GM19025 (cell line): ENCODE results near the gene KCNJ18.
"Not testable (repeated sequence)": the region's sequence is repeated elsewhere in the genome, so short reads cannot be mapped to it uniquely, and the experiment has no call there.

Experiments used
- ATAC-seq: cut with Tn5 transposase; IDR thresholded peaks from one replicate; pipeline ENCODE4 v1.9.1; 2021; ENCODE audit warnings: mild to moderate bottlenecking, low read depth, moderate library complexity; ENCODE audit not compliant: unreplicated experiment

KCNJ18 gene

GRCh38 chr17:21749696-21750531 is 57.6 kb downstream of the KCNJ18 start:
- not testable (repeated sequence) for ATAC-seq

- ATAC-seq: not testable (repeated sequence)
Observed at GRCh38 chr17:21751111-21751510, 58.8 kb downstream of the KCNJ18 start.
